K562 (cell line): ENCODE results near the gene MACROD2. TPM values are rescaled to one million over a fixed set of nuclear protein-coding genes. Genes with fewer than 3 reads are reported as not detected.

ENCODE experiments used
- ATAC-seq: fragments of 200-7000 bp; cut with Tn5 transposase; 3 replicates; pipeline ENCODE4 v1.9.1; 2020; ENCODE audit warnings: moderate library complexity
- BruUV-seq: library from RNA; stranded (reverse); fragments of 400-500 nt; replicated peaks from 2 replicates; lab custom pipeline; 2021; lab: Mats Ljungman, UMichigan
- CTCF ChIA-PET: fragments of 300-600 bp; formaldehyde crosslinking; extraction: SDS; loops from one replicate; lab custom pipeline; 2021; ENCODE audit warnings: low intra/inter-chr PET ratio; lab: Yijun Ruan, JAX
- POLR2A ChIA-PET: fragments of 300-600, 350-650 bp; sonication (Branson Sonifier 250); formaldehyde crosslinking; extraction: SDS; loops from one replicate; lab custom pipeline; 2021; ENCODE audit warnings: antibody characterized with exemption, inconsistent platforms; lab: Yijun Ruan, JAX
- DNase-seq, 4 experiments: peaks; one replicate each; pipeline versions ENCODE4 v3.0.0 to v3.0.0-alpha.2; 2011 to 2018; ENCODE audit warnings: low spot score in 3 of 4, mixed read lengths in 3 of 4; ENCODE audit errors: extremely low read depth in 1 of 4
- FAIRE-seq: peaks from 2 replicates; lab custom pipeline; 2011; peaks lifted over from hg19 to GRCh38; lab: Jason Lieb, UNC
- H2AFZ ChIP-seq: 2 replicates; pipeline ENCODE4 v1.6.0; 2011; ENCODE audit warnings: low read depth, low read length, control low read depth, inconsistent platforms
- H3K27ac ChIP-seq: fragments of 200-600 bp; 3 replicates; pipeline ENCODE4 v1.8.0; 2011; ENCODE audit warnings: low read depth, mild to moderate bottlenecking, control low read depth, inconsistent platforms, low read length, moderate library complexity, mixed read lengths; ENCODE audit errors: extremely low read depth
- H3K27me3 ChIP-seq, 2 experiments: fragments of 300-600 bp in 1 of 2; 2 replicates in 1 of 2; 3 replicates in 1 of 2; pipeline versions ENCODE4 v1.6.0 to v1.8.0; 2011; ENCODE audit warnings: inconsistent platforms in 2 of 2, low read length in 2 of 2, mild to moderate bottlenecking in 1 of 2, mixed read lengths in 1 of 2, moderate library complexity in 1 of 2; ENCODE audit not compliant: control insufficient read depth in 2 of 2, insufficient read depth in 2 of 2
- H3K36me3 ChIP-seq: fragments of 300-600 bp; 3 replicates; pipeline ENCODE4 v1.8.0; 2011; ENCODE audit warnings: mild to moderate bottlenecking, low read length, inconsistent platforms; ENCODE audit not compliant: control insufficient read depth, insufficient read depth
- H3K4me1 ChIP-seq, 2 experiments: fragments of 200-600 bp in 1 of 2; replicated peaks in 1 of 2; 2 replicates in 1 of 2; 3 replicates in 1 of 2; pipeline versions ENCODE4 v1.5.1 to v1.8.0; 2011; ENCODE audit warnings: inconsistent platforms in 2 of 2, low read length in 2 of 2, mild to moderate bottlenecking in 1 of 2, mixed read lengths in 1 of 2, moderate library complexity in 1 of 2; ENCODE audit not compliant: control insufficient read depth in 2 of 2, insufficient read depth in 2 of 2
- H3K4me2 ChIP-seq: 2 replicates; pipeline ENCODE4 v1.6.1; 2011; ENCODE audit warnings: low read length, control low read depth, inconsistent platforms, mixed read lengths; ENCODE audit not compliant: insufficient read depth
- H3K4me3 ChIP-seq: fragments of 200-600 bp; sonication (generic), shearing (Covaris generic); 2 replicates; pipeline ENCODE4 v1.5.1; 2016; ENCODE audit warnings: control low read depth, inconsistent platforms
- H3K79me2 ChIP-seq: fragments of 200-600 bp; 3 replicates; pipeline ENCODE4 v1.8.0; 2011; ENCODE audit warnings: low read length, inconsistent platforms; ENCODE audit not compliant: control insufficient read depth, insufficient read depth
- H3K9ac ChIP-seq, 2 experiments: 2 replicates each; pipeline versions ENCODE4 v1.6.0 to v1.6.1; 2011; ENCODE audit warnings: low read depth in 2 of 2, low read length in 2 of 2, control low read depth in 1 of 2, inconsistent platforms in 1 of 2, mild to moderate bottlenecking in 1 of 2, mixed read lengths in 1 of 2; ENCODE audit not compliant: insufficient read depth in 1 of 2
- H3K9me1 ChIP-seq: one replicate; pipeline ENCODE4 v1.6.0; 2011; ENCODE audit warnings: inconsistent platforms, mild to moderate bottlenecking, low read length, moderate library complexity; ENCODE audit not compliant: control insufficient read depth, insufficient read depth
- H3K9me3 ChIP-seq: replicated peaks from 2 replicates; pipeline ENCODE4 v1.5.1; 2011; ENCODE audit warnings: low read depth, low read length, inconsistent platforms; ENCODE audit not compliant: control insufficient read depth, insufficient read depth
- H4K20me1 ChIP-seq: replicated peaks from 2 replicates; pipeline ENCODE4 v1.6.1; 2011; ENCODE audit warnings: low read length, inconsistent platforms, mixed read lengths; ENCODE audit not compliant: control insufficient read depth, insufficient read depth
- ARID1B ChIP-seq: fragments of 450-650 bp; IDR thresholded peaks from 2 replicates; pipeline ENCODE4 v1.6.1; 2016; ENCODE audit warnings: antibody characterized with exemption, mild to moderate bottlenecking, inconsistent platforms
- DDX20 ChIP-seq: fragments of 450-650 bp; IDR thresholded peaks from 2 replicates; pipeline ENCODE4 v1.6.1; 2016; ENCODE audit warnings: missing genetic modification characterization, low read depth, mild to moderate bottlenecking, missing compliant biosample characterization, moderate library complexity
- FOXA1 ChIP-seq: fragments of 450-650 bp; IDR thresholded peaks from 2 replicates; pipeline ENCODE4 v1.6.1; 2016; ENCODE audit warnings: mild to moderate bottlenecking, borderline replicate concordance
- MEF2D ChIP-seq: conservative IDR thresholded peaks from 2 replicates; pipeline ENCODE4 v1.6.1; 2016; ENCODE audit warnings: low read depth, missing genetic modification characterization, missing compliant biosample characterization
- NFIC ChIP-seq: fragments of 450-650 bp; IDR thresholded peaks from 2 replicates; pipeline ENCODE4 v1.6.1; 2017; ENCODE audit warnings: mild to moderate bottlenecking, inconsistent platforms
- NRF1 ChIP-seq, 2 experiments: fragments of 450-650 bp; IDR thresholded peaks in 1 of 2; conservative IDR thresholded peaks in 1 of 2; 2 replicates each; pipeline ENCODE4 v1.6.1; 2014; ENCODE audit warnings: mild to moderate bottlenecking in 2 of 2
- PCBP1 ChIP-seq: fragments of 200-400 bp; formaldehyde crosslinking; IDR thresholded peaks from 2 replicates; pipeline ENCODE4 v1.6.1; 2018; ENCODE audit warnings: mild to moderate bottlenecking, low read depth, low read length; ENCODE audit not compliant: poor library complexity, severe bottlenecking
- POLR2A ChIP-seq: fragments of 450-650 bp; conservative IDR thresholded peaks from 2 replicates; pipeline ENCODE4 v1.6.1; 2016
- PTTG1 ChIP-seq: fragments of 450-650 bp; IDR thresholded peaks from 2 replicates; pipeline ENCODE4 v1.6.1; 2016; ENCODE audit warnings: low read depth, mild to moderate bottlenecking, missing genetic modification characterization, missing compliant biosample characterization
- SAFB ChIP-seq: fragments of 200-400 bp; formaldehyde crosslinking; IDR thresholded peaks from 2 replicates; pipeline ENCODE4 v1.6.1; 2017; ENCODE audit warnings: low read depth, low read length, borderline replicate concordance
- THRB ChIP-seq: fragments of 450-650 bp; formaldehyde crosslinking; conservative IDR thresholded peaks from 2 replicates; pipeline ENCODE4 v1.4.0; 2022; ENCODE audit warnings: mild to moderate bottlenecking, missing genetic modification characterization
- ZNF184 ChIP-seq: sonication (generic); formaldehyde crosslinking; IDR thresholded peaks from 2 replicates; pipeline ENCODE4 v1.5.0; 2020; ENCODE audit warnings: missing genetic modification reagents
- ZNF232 ChIP-seq: sonication (generic); formaldehyde crosslinking; IDR thresholded peaks from 2 replicates; pipeline ENCODE4 v1.8.0; 2022; ENCODE audit warnings: mild to moderate bottlenecking, missing genetic modification reagents
- ZNF589 ChIP-seq: fragments of 200-800 bp; sonication (Bioruptor generic); IDR thresholded peaks from 2 replicates; pipeline ENCODE4 v1.6.1; 2016; ENCODE audit warnings: low read depth, missing genetic modification characterization, missing compliant biosample characterization
- WGBS: fragments of 100-300 bp; shearing (Covaris generic); methylation state at CpG from one replicate; pipeline ENCODE4 v1.1.6; 2016; ENCODE audit warnings: low coverage, mixed read lengths; ENCODE audit not compliant: insufficient coverage; ENCODE audit errors: missing lambda C conversion rate; 5-methylcytosine and 5-hydroxymethylcytosine counted together
- in situ Hi-C: fragments of 300-500 bp; cut with MboI; formaldehyde crosslinking; loops from 4 replicates; pipeline ENCODE4 v1.15.0; 2018; ENCODE audit warnings: inconsistent platforms, mixed read lengths
- intact Hi-C: fragments of 100-400 bp; cut with micrococcal nuclease; formaldehyde crosslinking; loops from 2 replicates; pipeline ENCODE4 v1.14.2; 2022
- polyA plus RNA-seq, 8 experiments: library from polyadenylated mRNA; depleted of rRNA in 4 of 8; stranded (reverse) in 5 of 8; unstranded in 3 of 8; fragments of >200 nt; fragmentation: Nextera tagmentation in 2 of 8; fragmentation: Illumina TruSeq in 1 of 8; extraction: Ambion mirVana in 2 of 8; extraction: Trizol in 1 of 8; gene quantifications; 2 replicates each; pipeline versions ENCODE4 v1.2.1 to v1.2.3, GENCODE V29; 2011 to 2014; ENCODE audit warnings: inconsistent platforms in 1 of 8, missing spikeins in 1 of 8
- total RNA-seq, 7 experiments: library from RNA; depleted of rRNA in 6 of 7; stranded (reverse); fragments of >200 nt in 6 of 7; fragmentation: Illumina TruSeq in 2 of 7; extraction: Trizol in 2 of 7; gene quantifications; 2 replicates each; pipeline versions ENCODE4 v1.2.1 to v1.2.3, GENCODE V29; 2011 to 2021; ENCODE audit warnings: low replicate concordance in 1 of 7

MACROD2 gene
- total and polyA plus RNA-seq, 9 of the 15 experiments (the other 6 are each of a cell fraction or from before 2014, with no cell fraction given): not detected

GRCh38 chr20:14313341-14314020 lies 318.2 kb downstream of the MACROD2 start:
- intact Hi-C loops: no loop called here
- TF ChIP-seq MEF2D (tag): no peak
- TF ChIP-seq ARID1B: no peak
- no peak for TF ChIP-seq ZNF589 (CRISPR knock-in tag)
- TF ChIP-seq NRF1 (conservative IDR thresholded peaks at IDR 0.05 in 1 of 2, IDR thresholded peaks at IDR 0.05 in 1 of 2): no peak
- TF ChIP-seq FOXA1: no peak
- TF ChIP-seq THRB (CRISPR knock-in tag): no peak
- TF ChIP-seq SAFB: no peak
- TF ChIP-seq NFIC: no peak
- no peak for TF ChIP-seq DDX20 (tag)
- no peak for TF ChIP-seq PTTG1 (tag)
- TF ChIP-seq ZNF232 (CRISPR knock-in tag): no peak
- no peak for TF ChIP-seq POLR2A
- no peak for TF ChIP-seq ZNF184 (CRISPR knock-in tag)
- no peak for TF ChIP-seq PCBP1
- WGBS: 0% methylated on average over 2 of the region's 2 CpGs
- no peaks in the 10 kb centered on the region for H3K79me2 ChIP-seq
- no peaks in the 10 kb centered on the region for H3K9me1 ChIP-seq
- H4K20me1 ChIP-seq: no peaks in the 10 kb centered on the region
- no peaks in the 10 kb centered on the region for H3K36me3 ChIP-seq
- BruUV-seq: no TSS peak
- H3K27me3 ChIP-seq: no peaks in the 10 kb centered on the region
- in situ Hi-C loops: no loop called here
- FAIRE-seq: no peak
- DNase-seq: no peak
- H3K9me3 ChIP-seq: no peaks in the 10 kb centered on the region
- H3K4me1 ChIP-seq: no peaks in the 10 kb centered on the region
- no peak overlapping the region for H2AFZ ChIP-seq
- no peak for ATAC-seq
- H3K4me2 ChIP-seq: no peak overlapping the region
- no peak overlapping the region for H3K27ac ChIP-seq
- POLR2A ChIA-PET: no interaction called here
- CTCF ChIA-PET: no interaction called here
- H3K4me3 ChIP-seq: no peak overlapping the region
- no peak overlapping the region for H3K9ac ChIP-seq
